Stimulated activated CD4-positive, alpha-beta T cell treated with anti-CD3 and anti-CD28 coated beads, Interleukin-4, amount 100 ng/mL, for 48 hours (primary cell): ENCODE results near the gene ZIC4.

Source experiments
- DNase-seq, 2 donors: peaks; one replicate each; pipeline ENCODE4 v3.0.0-alpha.2; 2020; ENCODE audit warnings: low read depth in 2 of 2

The ZIC4 gene

DNA sequence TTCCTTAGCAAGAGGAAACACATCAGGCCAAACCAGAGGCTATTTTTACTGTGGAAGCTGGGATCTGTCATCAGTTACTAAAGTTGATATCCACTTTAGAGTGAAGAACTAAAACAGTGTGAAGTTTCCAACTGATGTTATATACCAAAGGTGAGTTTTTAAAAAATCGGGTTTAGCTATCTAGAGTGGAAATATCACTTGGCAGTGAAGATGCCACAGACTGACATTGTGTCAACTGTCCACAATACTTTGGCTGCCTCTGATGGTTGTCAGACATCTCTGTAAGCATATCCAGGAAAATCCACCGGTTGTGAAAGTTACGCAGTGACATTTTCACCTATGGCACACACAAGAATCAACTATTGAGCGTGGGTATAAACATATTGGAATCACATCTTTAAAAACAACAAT lies 12.0 kb upstream of the ZIC4 start:
- DNase-seq = no peak

DNA sequence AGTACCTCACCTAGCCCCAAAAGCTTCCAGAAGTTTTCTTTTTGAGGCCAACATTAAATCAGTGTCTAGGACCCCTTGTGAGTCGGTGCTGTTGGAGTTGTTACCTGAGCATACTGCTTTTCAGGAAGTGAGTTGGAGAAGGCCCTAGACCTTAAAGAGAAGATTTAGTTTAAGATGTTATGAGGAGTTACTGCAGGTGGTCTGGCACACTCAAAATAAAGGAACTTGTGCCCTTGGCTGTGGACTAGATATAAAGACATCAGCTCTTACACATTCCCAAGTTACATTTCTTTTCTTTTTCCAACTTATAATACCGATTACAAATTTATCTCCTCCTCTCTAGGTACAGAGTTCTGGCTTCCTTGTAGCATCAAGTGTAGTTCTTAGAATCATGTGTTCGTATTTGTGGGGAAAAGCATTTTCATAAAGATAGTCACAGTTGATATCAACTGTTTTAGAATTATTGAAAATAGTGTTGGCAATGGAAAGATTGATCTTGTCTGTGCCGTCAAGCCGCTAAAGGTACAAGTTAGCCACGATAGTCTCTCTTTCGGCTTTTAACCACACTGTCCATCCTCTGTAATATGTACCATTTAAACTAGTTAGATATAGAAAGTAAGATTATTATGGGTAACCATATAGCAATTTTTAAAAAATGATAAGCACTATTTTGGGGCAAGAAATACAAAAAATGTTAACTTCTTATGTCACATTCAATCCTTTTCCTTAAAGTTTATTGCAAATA lies 11.4 kb upstream of the ZIC4 start:
- no peak for DNase-seq

DNA sequence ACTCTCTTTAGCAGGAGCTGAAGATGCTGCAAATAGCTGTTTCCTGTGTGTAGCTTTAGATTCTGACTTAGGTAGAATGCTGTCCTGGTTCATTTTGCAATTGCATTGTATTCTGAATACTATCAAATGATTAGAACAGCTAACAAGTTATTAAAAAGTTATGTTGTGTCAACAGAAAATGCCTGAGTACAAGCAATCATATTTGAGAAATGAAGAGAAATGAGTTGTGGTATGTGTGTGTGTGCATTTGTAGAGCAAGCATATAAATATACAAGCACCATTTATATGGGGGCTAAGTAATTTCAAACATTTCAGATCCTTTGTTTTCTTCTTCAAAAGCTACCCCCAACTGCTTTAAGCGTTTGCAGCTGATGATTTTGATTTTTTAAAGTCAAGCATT lies 10.6 kb upstream of the ZIC4 start:
- DNase-seq = no peak

DNA sequence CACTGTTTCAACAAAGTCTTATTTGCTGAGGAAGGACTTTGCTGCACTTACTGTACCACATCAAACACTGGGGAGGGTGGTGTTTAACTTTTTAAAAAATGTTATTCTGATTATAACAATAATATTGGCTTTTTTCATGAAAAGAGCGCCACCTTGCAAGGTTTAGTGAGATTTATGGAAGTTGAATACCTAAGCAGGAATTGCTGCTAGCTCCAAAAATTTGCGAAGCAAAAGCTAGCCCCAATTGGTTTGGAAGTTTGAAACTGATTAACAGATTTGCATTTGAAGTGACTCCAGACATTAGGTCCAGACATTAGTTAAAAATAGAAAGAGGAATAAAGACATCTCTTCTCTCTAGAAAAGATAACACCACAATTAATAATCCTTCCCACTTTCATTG lies 9.5 kb upstream of the ZIC4 start:
- no peak for DNase-seq

DNA sequence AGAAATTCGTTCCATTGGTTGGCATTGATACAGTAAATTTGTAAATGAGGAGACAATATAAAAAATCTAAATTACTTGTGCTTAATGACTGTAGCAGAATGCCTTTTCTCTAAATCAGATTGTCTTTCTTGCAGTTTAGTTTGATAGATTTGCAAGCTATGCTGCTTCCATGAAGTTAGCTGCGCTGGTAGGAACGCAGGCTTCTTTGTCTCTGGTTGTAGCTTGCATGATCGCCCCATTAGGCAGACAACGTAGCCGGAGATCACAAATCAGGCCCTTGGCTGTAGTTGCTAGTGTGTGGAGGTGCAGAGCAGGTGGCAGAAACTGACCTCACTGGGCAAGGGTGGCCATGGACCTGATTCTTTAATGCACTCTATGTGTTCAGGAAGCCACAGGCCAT lies 8.9 kb upstream of the ZIC4 start:
- no peak for DNase-seq

DNA sequence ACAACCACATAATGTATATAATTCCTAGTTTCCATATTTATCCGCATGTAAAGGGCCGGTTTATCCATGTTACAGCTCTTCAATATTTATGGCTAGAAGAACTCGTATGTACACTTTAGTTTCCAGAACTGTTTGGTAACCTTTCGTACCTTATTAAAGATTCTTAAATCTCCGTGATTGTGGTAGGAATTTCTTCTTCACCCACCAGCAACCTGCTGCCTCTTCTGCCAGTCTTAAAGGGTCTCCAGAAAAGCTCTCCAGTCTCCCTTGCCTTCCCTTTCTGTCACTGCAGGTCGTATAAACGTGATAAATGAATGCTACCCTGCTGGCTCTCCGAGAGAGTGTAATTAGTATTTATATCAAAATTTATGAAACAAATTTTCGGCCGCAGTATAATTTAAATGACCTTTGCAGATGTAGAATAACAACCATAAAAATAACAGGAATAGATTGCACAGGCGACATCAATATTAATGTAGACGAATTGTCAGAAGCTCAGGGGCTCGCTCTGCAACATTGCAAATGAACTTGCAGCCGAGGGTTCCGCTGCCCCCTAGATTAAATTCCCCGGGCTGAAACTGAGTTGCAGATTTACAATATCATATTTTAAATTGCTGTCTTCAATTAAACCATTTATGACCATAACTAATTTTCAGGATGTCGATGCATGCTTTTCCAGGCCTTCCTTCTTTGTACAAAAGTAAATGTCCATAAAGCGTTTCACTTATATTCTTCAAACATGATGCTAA lies 8.2 kb upstream of the ZIC4 start:
- no peak for DNase-seq

DNA sequence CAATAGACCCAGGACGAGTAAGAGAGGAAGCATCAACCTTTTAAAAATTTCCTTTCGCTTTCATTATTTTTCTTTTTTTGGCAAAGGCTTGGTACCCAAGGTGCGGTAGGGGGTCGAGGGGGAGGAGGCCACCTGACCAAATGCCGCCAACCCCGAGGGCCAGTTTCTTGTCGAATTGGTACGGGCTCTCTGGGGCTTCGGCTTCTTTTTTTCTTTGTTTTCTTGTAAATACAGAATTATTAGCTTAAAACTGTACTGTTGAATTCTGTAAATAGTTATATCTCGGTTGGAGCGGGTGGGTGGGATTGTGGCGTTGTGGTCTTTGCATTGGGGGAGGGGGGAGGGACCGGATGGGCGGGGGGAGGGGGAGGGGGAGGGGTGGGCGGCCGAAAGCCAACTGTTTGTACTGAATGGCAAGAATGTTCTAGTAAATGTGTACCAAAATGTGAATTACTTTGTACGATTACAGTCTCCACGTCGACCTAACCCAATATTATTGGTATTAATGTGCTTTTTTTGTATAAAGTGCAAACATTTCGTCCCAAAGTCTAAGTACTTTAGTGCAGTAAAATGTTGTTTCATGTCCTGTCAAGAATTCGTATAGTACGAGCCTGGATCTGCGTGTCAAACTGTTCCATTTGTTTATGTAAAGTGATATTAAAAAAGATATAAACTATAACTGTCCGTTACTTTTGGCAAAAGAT lies 7.5 kb upstream of the ZIC4 start:
- no peak for DNase-seq

DNA sequence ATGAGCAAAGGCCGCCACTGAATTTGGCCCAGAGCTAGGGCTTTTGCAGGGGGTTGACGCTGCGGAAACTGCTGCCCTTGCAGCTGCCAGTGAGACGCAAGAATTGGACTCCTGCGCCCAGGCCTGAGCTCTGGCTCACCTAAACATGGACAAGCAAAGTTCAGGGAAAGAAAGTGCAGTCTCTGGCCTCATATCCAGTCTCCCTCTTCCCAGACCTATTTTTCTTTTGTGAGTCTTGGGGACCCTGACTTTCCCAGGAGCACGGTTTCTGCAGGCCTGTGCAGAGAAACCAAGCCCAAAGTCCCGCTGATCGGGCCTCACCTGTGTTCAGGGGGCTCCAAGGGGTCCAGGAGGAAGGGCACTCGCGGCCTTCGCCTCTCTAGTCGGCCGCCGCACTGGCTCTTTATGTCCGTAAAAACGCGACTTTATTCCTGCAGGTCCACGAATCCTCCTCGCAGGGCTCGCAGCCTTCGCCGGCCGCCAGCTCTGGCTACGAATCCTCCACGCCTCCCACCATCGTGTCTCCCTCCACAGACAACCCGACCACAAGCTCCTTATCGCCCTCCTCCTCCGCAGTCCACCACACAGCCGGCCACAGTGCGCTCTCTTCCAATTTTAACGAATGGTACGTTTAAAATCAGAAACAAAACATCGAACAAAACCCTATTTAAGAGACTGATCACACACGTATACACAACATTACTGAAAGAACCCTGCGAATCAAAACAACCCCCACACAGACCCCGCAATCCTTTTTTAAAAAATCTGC lies 6.8 kb upstream of the ZIC4 start:
- DNase-seq = no peak

DNA sequence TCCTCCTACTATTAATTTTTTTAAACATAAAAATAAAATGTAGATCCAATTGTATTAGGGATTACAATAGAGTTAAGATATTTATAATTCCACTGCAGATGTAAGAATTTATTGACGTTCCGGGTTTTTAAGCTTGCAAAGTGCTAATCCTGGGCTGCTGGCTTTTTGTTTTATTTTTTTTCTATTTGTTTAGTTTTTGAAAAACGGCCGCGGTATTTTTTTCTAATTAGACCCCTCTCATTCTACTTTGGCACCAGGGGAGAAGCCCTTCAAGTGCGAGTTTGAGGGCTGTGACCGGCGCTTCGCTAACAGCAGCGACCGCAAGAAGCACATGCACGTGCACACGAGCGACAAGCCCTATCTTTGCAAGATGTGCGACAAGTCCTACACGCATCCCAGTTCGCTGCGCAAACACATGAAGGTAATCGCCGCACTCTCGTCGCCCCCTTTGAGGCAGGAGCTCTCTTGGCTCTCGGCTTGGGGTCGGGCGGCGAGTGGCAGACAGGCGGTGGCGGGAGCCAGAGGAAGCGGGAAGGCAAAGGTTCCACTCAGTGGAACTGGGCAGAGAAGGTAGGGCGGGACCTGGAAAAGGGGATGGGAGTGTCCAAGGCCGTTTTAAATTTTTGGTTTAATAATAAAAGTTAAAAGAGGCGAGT lies 6.0 kb upstream of the ZIC4 start:
- no peak for DNase-seq

DNA sequence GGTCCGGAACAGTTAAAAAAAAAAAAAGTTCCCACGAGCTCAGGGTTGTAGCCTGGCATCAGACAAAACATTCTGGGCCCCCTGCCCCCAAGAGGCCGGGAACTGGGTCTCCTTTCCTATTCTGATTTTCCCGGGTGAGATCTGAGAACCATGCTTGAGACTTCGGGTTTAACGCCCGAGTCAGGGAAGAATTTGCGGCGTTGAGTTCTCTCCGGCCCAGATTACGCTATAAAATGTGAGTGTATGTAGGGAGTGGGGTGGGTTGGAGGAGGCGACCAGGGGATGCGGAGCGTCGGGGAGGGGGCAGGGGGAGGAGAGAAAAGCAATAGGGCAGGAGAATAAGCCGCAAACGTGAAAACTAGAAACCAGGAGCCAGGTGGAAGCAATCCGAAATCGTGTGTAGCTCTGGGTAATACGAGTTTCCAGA lies 5.5 kb upstream of the ZIC4 start:
- no peak for DNase-seq

DNA sequence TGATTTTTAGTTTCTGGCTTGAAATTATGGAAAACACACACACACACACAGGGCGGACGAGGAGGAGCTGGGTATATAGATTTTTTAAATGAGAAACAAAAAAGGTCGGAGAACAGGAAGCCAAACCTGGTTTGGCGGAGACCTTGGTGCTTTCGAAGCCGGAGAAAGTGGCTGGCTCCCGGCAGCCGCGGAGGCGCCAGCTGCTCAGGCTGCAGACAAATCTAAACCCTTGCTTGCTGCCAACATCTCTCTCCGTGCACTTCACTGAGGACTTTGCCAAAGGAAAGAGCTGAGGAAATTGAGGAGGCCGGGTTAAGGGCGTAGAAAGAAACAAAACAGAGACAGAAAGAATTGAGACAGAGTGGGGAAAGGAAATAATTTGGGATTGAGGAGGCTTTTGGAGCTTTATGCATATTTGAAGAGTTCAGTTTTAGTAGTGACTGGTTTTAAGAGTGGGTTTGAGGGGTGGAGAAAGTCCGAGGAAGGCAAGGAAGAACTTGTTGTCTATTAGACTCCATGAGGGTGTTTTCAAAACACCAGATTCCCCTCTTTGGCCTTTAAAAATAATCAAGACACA lies 5.0 kb upstream of the ZIC4 start:
- DNase-seq = no peak

DNA sequence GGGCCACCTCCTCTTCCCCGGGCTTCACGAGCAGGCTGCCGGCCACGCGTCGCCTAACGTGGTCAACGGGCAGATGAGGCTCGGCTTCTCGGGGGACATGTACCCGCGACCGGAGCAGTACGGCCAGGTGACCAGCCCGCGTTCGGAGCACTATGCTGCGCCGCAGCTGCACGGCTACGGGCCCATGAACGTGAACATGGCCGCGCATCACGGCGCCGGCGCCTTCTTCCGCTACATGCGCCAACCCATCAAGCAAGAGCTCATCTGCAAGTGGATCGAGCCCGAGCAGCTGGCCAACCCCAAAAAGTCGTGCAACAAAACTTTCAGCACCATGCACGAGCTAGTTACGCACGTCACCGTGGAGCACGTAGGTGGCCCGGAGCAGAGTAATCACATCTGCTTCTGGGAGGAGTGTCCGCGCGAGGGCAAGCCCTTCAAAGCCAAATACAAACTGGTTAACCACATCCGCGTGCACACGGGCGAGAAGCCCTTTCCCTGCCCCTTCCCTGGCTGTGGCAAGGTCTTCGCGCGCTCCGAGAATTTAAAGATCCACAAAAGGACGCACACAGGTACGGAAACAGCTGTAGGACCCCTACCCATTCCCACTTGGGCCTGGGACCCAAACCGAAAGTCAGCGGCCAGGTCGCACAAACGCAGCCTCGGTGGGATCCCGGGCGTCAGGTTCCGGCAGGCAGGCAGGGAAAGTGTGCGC lies 4.3 kb upstream of the ZIC4 start:
- no peak for DNase-seq

DNA sequence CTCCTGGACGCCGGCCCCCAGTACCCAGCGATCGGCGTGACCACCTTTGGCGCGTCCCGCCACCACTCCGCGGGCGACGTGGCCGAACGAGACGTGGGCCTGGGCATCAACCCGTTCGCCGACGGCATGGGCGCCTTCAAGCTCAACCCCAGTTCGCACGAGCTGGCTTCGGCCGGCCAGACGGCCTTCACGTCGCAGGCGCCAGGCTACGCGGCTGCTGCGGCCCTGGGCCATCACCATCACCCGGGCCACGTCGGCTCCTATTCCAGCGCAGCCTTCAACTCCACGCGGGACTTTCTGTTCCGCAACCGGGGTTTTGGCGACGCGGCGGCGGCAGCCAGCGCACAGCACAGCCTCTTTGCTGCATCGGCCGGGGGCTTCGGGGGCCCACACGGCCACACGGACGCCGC lies 3.8 kb upstream of the ZIC4 start:
- no peak for DNase-seq

DNA sequence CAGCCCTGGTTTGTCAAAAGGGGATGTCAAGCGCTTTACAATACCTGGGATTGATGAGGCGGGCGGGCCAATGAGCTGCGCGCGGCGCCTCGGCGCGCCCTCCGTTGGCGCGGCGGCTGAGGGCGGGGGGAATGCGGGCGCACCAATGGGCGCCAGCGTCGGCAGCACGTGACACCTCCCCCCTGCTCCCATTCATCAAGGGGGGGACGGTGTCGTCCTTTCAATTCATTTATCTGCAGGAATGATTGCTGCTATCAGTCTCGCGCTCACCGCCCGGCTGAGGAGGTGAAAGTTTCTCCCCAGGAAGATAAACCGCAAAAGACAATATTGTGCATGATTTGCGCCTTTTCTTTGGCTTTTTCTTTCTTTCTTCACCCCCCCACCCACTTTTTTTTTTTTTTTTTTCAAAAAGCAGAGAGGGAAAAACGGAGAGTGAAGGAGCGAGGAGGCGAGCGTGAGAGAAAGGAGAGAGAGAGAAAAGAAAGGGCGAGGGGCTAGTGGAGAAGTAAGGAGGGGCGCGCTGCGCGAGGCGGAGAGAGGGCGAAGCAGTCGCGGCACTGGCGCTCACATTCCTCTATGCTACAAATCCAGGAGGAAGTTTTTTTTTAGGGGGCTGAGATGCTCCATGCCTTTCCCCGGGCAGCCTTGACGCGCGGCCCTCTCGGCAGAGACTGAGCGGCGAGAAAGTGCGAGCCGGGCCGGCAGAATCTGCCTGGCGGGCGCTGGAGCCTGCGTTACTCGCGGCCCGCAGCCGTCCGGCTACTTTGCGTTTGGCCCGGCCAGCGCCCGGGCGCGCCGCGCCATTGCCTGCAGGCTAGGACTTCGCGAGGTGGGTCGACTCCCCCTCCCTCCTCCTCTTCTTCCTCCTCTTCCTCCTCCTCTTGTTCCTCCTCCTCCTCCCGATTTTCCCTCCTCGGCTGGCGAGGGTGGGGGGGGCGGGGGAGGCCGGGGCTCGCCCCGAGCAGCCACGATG lies 3.1 kb upstream of the ZIC4 start, which contains the start of gene ZIC1:
Gene ZIC1 (plus strand): TSS at position 223 of the 973 bp plus-strand sequence. CDS start 748 bp downstream, at position 971.
- no peak for DNase-seq

DNA sequence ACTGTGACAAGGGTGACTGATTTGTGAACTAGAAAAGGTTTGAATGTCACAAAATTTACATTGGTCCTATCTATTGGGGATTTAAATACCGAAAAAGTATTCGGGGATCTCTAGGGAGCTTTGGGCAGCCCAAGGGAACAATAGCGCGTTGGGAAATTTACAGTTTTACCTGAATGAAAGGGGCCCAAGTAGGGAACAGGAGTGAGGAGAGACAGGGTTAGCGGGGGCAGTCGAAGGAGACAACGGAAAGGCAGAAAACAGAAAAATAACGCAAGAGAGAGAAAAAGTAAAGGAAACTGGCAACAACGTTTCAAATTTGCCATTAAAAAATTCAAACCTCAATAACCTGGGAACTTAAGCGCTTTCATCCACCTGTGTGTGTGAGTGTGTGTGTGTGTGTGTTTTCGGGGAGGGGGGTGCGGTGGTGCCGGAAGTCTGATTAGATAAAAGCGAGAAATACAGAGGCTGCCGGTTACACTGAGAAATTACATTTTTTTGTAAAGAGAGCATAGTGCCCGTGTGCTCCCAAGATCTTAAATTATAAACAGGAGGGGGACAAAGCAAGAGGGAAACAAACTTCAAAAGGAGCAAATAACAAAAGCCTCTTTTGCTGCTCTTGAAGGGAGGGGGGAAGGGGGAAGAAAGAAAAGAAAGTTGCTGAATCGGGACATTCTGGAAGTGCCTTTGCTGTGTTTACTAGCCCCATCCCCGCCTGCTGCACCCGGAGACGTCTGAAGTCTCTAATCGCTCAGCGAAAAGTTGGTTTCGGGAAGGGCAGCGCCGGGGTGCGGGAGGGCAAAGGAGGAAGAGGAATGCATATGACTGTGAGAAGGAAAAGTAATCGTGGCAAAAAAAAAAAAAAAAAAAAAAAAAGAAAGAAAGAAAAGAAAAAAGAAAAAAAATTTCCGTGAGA lies 2.1 kb upstream of the ZIC4 start:
- DNase-seq = no peak

DNA sequence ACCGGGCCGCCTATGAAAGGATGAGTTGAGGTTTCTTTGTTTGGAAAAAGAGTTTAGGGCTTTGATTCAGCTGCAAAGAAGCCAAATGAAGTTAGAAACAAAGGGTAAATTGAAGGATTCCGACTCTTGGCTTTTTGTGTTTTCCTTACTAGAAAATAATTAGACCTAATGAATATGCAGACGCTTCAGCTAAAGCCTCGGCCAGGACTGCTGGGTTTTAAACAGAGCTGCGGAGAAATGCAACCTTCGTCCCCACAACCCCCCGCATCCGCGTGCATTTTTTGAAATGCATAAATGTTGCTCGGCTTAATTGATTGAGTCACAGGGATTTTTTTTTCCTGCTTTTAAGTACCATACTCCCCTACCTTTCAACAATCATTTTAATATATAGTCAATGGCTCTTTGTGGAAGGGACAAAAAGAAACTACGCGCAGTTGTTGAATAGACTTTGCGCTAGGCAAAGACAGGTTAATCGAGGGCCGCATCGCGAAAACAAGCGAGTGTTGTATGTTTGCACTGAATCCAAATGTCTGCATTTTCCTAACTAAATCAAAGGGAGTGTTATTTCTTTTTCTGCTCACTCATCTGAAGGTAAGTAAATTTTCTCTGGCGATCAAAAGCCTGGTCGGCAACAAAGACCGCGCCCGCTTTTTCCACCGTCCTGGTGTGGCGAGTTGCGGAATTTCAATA lies 1.3 kb upstream of the ZIC4 start:
- DNase-seq = no peak

DNA sequence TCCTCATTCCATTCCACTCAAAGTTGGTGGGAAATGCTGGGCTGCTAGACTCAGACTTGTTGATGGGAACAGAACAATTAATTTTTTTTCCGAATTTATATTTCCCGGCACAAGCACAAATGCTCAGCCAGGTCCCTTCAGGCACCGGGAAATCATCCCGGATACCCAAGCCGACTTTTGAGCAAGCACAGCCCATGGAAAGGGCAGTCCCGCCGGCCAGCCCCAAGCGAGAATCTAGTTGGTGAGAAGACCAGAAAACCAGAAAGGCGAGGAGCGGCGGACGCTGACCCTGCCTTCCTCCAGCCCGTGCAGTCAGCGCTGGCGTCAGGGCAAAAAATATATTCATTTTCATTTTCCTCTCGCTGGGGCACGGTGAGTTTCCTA lies 763 bp upstream of the ZIC4 start:
- DNase-seq = no peak
